HG02759 (cell line): ENCODE results near the gene NINJ1.
A peak's percentile ranks its signal among the peaks of the same experiment; 100 is the strongest.

Experiments
- ATAC-seq: cut with Tn5 transposase; IDR thresholded peaks from one replicate; pipeline ENCODE4 v1.9.1; 2021; ENCODE audit warnings: mild to moderate bottlenecking, moderate library complexity; ENCODE audit not compliant: unreplicated experiment

The NINJ1 gene, protein sequence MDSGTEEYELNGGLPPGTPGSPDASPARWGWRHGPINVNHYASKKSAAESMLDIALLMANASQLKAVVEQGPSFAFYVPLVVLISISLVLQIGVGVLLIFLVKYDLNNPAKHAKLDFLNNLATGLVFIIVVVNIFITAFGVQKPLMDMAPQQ

DNA sequence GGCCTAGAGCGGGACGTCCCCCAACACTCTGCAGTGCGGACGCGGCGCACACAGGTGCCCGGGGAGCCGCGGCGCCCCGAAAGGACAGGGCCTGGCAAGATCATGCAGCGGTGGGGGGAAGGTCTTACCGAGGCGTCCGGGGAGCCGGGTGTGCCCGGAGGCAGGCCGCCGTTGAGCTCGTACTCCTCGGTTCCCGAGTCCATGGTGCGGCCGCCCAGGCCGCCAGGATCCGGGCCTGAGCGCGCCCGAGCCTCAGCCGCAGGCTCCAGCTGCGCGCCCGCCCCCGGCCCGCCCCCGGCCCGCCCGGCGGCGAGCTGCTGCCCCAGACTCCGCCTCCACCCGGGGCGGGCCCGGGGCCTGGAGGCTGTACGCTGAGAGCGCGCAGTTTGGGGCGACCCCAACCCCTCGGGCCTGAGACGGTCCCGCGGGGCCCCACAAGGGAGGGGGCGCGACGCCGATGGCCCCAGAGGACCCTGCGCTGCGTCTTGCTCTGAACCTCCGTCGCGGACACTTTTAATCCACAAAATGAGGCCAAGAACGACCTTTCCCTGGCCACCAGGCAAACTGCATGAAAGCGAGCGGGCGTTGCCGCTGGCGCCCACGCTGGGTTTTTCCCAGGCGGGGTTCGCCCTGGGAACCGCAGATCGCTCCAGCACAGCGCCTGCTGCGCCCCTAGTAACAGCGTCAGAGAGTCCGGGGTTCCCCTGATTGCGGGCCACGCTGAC lies at the start of gene NINJ1:
TSS of gene NINJ1 (minus strand) at position 237 of the 725 bp plus-strand sequence. CDS start at position 203, 34 bp downstream.
- ATAC-seq: peak; percentile 80

GRCh38 chr9:93183131-93183662 lies 49.1 kb upstream of the NINJ1 start:
- no peak for ATAC-seq

DNA sequence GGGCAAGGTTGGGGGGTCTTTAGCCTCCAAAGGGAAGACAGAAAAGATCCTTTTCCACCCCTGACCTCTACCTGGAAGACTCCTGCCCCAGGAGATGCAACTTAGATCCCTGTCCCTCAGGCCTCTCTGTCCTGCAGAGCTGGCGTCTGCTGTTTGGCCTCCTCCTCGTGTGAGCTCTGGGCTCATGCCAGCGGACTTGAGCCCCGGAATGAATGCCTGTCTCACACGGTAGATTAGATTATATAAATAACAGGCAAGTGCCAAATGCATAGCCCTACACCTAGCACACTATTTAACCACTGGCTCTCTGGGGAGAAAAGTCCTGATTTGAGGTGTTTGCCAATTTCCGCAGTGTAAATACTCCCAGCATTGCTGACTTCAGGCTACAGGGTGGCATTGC lies 48.5 kb upstream of the NINJ1 start:
- ATAC-seq: no peak

- ATAC-seq: no peak
Observed at GRCh38 chr9:93181672-93182435, 47.8 kb upstream of the NINJ1 start.

- ATAC-seq: no peak
Observed at GRCh38 chr9:93180938-93181337, 46.9 kb upstream of the NINJ1 start.

GRCh38 chr9:93178851-93179786 lies 45.1 kb upstream of the NINJ1 start:
- ATAC-seq: no peak

GRCh38 chr9:93177676-93178075 lies 43.6 kb upstream of the NINJ1 start:
- ATAC-seq: no peak

DNA sequence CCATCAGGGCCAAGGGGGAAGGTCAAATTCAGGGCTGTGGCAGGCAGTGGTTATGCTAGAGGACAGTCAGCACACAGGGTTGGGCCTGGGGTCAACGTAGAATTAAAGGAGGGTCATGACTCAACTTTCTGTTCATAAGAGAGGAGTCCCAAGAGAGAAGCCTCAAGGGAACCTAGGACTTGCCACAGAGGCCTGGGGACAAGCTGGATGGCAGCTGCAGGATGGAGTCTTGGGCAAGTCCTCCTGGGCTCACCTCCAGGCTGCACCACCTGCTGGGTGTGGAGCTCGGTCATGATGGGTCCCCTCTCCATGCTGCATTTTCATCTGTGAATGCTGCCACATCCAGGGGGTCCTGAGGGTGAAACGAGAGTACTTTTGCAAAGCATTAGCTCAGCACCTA lies 40.9 kb upstream of the NINJ1 start:
- ATAC-seq: no peak

DNA sequence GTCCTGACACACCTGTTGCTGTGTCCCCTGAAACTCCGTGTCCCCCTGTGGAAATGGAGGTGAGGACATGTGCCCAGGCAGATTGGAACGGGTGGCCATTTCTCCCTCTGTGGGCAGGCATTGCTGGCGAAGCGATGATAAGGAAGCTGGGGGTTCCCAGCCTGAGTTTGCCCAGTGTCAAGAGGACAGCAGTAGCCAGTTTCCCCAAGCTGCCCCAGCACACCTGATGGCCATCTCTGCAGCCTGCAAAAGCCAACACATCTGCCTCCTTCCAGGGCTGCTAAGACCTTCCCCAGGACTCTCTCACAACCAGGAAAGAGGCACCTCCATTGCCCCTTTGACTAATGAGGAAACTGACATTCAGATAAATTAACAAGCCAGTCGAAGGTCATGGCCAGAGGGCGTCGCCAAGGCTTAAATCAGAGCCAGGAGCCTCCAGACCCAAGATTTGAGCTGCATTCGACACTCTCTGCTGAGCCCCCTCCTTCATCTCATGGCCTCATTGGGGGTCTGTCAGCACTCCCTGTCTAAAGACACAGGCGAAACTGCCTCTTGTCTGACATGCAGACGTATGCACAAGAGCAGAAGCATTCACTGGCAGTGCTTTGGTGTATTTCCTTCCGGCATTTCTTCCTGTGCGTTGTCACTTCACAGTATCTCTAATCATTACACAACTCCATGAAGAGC lies 39.5 kb upstream of the NINJ1 start:
- ATAC-seq: no peak

DNA sequence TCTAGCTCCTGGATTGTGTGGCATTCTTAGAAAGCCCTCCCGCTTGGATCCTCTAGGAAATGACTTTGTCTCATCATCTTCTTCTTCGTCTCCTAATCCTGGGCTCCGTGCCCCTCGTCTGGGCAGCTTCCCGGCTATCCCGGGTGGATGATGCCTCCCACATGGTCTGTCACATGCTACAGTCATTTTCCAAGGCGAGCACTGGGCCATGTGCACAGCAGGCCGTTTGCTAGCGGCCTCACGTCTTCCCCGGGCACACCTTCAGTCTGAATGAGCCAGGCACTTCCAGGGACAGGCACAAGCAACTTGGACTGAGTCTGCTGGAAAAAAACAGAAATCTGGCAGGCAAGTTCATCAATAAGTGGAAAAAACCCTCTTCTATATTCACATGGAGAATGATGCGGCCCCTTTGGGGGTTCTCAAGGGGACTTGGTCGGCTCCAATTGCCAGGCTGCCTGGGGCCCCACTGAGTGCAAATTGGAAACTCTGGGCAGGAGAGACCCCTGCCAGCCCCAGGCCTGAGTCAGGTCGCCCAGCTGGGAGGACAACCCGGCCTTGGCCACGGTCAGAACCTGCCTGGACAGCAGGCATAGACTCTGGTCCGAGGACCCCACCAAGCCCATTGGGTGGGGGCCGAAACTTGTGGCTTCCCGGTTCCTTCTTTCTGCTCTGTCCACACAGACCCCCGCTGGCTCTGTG lies 38.8 kb upstream of the NINJ1 start:
- ATAC-seq: no peak

DNA sequence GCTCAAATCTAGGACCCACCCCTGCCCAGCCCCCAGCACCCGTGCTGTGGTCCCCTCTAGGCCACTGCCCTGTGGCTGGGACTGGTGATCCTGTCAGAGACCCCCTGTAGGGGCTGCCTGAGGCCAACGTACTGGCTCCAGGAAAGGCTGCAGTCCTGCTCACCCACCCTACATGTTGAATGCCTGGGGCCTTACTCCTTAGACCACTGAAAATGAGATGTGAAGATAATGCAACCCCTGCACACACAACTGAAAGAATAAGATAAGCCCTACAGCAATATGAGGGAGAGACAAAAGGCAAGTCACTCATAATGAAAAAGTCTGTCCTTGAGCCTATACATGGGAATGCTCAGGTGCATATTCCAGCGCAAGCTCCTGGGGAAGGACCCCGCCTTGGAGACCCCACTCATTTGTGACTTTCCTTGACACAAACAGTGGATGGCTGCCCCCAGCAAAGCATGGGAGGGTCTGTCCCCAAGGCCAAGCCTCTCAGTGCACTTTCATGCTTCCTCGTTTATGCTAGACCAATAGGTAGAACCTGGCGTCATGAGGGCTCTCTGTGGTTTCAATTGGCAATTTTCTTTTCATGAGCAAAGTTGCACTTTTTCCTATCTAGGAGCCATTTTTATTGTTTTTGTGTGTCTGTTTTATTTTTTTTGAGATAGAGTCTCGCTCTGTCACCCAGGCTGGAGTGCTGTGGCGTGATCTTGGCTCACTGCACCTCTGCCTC lies 37.4 kb upstream of the NINJ1 start:
- no peak for ATAC-seq

DNA sequence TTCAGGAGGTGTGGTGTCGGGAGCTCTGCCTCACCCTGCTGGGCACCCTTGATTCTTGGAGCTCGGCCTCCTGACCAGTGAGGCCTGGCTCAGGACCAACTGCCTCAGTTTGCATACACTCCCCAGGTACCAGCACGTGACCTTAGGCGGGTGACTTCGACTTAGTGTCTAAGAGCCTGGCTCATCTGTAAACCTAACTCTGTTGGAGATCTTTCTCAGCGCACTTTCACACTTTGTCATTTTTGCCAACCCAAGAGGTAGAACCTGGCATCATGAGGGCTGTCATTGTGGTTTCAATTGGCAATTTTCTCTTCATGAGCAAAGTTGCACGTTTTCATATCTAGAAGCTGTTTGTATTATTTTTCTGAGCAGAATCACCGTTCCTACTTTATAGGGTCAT lies 36.5 kb upstream of the NINJ1 start:
- no peak for ATAC-seq

GRCh38 chr9:93169444-93169843 lies 35.4 kb upstream of the NINJ1 start:
- ATAC-seq: no peak

GRCh38 chr9:93168581-93168980 lies 34.5 kb upstream of the NINJ1 start:
- no peak for ATAC-seq

DNA sequence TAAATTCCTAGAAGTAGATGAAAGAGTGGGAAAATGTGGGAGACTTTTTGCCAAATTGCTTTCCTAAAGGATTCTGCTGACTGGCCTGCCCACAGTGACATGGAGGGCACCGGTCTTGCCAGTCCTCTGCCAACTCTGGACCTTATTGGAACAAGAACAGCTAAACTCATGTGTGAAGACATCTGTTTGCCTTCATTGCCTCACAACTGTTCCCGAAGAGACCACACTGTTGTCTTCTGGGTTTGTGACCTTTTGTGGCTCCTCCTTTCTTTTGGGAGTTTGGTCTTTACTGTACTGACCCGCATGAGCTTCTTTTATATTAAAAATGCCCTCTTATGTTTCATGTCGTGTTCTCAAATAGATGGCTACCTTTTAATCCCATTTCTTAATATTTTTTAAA lies 33.8 kb upstream of the NINJ1 start:
- ATAC-seq: no peak

DNA sequence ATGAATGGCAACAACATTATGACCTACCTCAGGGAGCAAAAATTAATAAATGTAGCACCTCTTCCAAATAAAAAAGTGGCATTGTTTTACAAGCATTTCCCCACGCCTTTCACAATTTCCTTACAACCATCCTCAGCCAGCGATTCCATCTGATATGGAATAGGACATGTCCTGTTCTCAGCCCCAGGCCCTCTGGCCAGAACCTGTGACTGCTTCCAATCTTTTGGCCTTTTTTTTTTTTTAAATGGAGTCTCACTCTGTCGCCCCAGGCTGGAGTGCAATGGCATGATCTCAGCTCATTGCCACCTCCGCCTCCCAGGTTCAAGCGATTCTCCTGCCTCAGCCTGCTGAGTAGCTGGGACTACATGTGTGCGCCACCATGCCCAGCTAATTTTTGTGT lies 33.1 kb upstream of the NINJ1 start:
- no peak for ATAC-seq

DNA sequence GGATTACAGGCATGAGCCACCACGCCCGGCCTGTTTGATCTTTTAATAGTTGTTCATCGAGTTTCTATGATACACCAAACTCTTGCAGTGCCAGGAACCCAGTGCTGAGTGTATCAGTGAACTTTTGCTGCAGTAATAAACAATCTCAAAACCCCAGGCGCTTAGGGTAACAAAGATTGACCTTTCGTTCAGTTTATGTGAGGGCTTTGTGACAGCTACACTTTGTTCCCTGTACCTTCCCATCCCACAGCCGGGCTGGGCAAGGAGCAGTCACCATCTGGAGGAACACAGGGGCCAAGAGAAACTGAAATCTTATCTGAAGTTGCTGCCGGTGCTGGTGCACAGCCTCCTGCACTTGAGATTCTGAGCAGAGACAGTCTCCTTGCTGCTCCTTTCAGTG lies 32.6 kb upstream of the NINJ1 start:
- ATAC-seq: no peak

- no peak for ATAC-seq
Observed at GRCh38 chr9:93164085-93164484, 30.0 kb upstream of the NINJ1 start.
